Pons (tissue), 1 donor: ENCODE data around the gene NHS.
"Not testable (repeated sequence)": the region's sequence is repeated elsewhere in the genome, so short reads cannot be mapped to it uniquely, and the experiment has no call there.

Source experiments
- DNase-seq: peaks from one replicate; pipeline ENCODE4 v3.0.0-alpha.2; 2016; ENCODE audit warnings: low spot score

The NHS gene

GRCh38 chrX:17496407-17496806 lies 121.4 kb downstream of the NHS start:
- no peak for DNase-seq

DNA sequence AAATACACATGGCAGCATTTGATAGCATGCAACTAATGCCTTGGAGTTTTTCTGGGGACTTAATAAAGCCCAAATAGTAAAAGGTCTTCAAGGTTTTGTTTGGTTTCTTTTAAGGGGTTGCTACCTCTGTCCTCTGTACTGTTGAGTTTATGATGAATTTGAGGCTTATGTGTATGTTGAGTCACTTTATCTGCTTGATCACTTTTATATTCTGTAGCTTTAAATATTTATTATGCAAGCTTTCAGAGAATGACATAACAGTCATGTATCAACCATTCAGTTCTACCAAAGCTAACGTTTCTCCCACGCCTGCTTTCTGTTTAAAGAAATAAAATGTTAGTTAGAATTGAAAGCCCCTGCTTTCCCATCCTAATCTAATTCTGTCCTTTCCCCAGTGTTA lies 122.2 kb downstream of the NHS start:
- DNase-seq: no peak

- DNase-seq: no peak
These were observed 124.5 kb downstream of the NHS start for GRCh38 chrX:17499512-17499911.

GRCh38 chrX:17500145-17500579 lies 125.2 kb downstream of the NHS start:
- no peak for DNase-seq

- no peak for DNase-seq
These were observed 126.7 kb downstream of the NHS start for GRCh38 chrX:17501746-17502145.

- not testable (repeated sequence) for DNase-seq
These were observed 131.4 kb downstream of the NHS start for GRCh38 chrX:17506352-17506751.

- no peak for DNase-seq
These were observed 136.6 kb downstream of the NHS start for GRCh38 chrX:17511556-17511955.

GRCh38 chrX:17519358-17519757 lies 144.4 kb downstream of the NHS start:
- DNase-seq: no peak

DNA sequence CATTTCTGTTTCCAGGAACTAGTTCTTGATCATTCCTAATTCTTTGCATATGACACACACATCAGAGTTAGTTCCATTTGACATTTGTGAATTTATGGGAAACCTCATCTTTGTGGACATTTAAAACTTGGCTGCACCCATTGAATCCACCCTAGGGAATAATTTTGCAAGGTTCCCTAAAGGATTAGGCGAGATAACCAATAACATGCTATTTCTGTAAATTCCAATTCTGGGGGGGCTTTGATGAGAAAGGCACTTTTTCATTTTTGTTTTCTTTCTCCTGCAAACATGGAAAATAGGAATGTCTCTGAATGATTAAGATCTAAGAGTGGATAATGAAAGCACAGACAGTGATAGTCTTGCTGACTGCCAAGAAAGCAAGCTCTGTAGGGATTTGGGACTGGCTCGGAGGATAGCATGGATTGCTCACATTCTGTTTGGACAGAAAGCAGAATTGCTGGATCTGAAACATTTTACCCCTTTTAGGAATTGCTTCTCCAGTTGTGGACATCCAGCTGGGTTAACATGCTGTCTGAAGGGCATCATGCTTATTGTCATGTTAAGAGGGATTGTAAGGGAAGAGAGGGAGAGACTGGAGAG lies 145.1 kb downstream of the NHS start:
- no peak for DNase-seq

- no peak for DNase-seq
These were observed 147.1 kb downstream of the NHS start for GRCh38 chrX:17521871-17522693.

DNA sequence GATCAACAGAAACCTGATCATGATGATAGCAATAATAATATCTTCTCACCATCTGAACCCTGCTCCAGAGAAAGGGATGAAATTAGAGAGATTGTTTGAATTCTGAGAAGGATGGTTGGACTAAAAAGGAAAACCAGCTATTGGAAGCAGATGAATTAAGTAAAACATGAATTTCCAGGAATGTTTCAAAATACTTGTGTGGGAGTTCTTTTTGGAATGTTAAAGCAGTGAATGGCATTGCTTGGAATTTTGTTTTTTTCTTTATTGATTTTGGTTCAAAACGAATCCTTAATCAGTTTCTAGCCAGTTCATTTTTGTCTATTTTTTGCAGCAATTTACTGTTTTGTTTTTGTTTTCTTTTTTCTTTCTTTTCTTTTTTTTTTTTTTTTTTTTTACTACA lies 150.3 kb downstream of the NHS start:
- no peak for DNase-seq

DNA sequence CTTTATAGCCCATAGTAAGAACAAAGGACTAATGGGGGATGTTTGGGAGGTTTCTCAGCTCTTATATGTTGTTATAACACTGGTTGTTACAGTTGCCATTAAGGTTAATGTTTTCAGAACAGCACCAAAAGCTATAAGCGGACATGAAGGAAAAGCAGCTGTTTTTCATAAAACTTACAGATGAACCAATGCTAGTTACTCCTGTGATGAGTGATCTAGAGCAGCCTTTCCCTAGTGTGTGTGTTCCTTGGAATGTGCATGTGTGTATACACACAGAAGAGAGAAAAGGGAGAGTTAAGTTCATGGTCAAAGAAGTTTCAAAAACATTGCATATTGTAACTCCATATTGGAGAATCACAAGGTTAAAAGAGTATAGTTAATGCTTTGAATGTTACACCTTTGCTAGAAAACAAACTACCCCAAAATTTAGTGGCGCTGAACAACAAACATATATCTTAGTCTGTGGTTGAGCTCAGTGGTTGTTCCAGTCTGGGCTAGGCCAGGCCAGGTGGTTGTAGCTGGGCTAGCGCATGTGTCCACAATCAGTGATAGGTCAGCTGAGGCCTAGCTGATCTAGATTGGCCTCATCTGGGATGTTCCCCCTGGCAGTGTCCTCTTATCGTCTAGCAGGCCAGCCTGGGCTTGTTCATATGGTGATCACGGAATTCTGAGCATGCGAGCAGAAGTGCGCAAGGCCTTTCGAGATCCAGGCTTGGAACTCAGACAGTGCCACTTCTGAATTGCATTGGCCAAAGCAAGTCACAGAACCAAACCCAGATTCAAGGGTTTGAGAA lies 151.0 kb downstream of the NHS start:
- DNase-seq: no peak

GRCh38 chrX:17527135-17527701 lies 152.2 kb downstream of the NHS start:
- peak; percentile 14 for DNase-seq

GRCh38 chrX:17527922-17528321 lies 152.9 kb downstream of the NHS start:
- DNase-seq: no peak

GRCh38 chrX:17529151-17529745 lies 154.2 kb downstream of the NHS start:
- peak; percentile 20 for DNase-seq

DNA sequence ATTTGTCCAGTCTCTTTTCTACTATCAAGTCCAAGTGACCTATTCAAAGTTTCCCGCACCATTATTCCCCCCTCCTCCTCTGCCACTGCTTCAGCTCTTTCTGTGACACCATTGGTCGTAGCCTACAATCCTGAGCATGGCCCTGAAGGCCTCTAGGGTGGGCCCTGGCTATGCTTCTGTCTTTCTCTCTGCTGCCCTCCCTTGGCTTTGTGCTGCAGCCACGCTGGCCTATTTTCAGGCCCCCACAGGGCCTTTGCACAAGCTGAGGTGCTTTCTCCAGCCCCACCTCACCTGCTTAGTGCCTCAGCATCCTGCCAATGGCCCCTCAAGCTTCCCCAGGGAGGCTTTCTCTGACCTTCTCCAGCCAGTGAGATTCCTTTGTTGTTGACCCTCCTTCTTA lies 156.5 kb downstream of the NHS start:
- no peak for DNase-seq

DNA sequence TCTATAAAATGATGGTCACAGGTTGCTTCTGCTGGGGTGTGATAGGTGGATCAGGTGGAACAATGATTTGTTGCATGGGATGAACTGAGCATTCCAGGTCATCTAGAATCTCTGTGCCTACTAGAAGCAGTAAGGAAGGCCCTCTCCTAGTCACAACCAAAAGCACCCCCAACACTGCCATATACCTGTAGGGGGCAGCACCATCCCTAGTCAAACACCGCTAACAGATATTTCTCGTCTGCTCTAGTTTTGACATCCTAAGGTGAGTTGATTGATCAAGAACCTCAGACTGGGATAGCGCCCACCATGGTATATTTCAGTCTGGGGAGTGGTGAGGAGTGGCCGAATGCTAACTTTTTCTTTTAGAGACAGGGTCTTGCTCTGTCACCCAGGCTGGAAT lies 160.2 kb downstream of the NHS start:
- DNase-seq: no peak

DNA sequence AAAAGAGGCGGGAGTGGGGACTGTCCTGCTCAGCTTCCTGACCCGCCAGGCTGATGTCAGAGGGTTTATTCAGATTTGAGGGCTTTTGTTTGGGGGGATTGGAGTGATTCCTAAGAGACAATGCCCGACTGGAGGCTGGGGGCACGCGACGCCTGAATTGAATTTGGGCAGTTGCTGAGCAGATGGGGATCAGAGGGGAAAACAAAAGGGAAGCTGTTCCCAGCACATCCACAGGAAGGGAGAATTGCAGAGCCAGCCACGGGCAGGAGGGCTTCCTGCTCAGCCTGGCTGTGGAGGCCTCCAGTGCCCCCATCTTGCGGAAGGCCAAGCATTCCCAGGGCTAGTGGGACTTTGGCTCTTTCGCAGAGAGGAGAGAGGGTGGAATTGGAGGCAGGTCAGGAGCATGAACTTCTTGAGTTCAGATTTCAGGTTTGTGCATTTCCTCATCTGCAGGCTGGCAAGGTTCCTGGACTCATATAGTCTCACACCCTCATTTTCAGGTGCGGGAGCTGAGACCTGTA lies 162.8 kb downstream of the NHS start:
- no peak for DNase-seq

- peak; percentile 4 for DNase-seq
These were observed 167.1 kb downstream of the NHS start for GRCh38 chrX:17542123-17542522.

DNA sequence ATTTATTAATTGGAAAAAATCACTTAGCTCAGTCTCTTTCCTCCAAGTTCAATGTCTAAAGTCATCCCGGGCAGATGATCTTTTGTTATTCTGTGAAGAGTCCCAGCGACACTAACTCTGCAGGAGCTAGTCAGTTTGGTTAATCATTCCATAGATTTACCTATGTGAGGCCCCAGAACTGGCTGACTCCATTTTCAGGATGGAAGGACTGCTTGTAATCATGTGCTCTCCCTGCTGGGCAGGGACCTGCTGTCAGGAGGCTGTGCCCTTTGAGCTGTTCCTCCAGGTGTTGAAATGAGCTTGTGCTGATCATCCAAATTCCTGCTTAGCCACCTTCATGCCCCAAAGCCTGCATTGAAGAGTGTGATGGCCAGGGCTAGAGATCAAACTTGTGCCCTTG lies 169.8 kb downstream of the NHS start:
- DNase-seq: no peak

GRCh38 chrX:17546356-17546755 lies 171.4 kb downstream of the NHS start:
- DNase-seq: no peak

DNA sequence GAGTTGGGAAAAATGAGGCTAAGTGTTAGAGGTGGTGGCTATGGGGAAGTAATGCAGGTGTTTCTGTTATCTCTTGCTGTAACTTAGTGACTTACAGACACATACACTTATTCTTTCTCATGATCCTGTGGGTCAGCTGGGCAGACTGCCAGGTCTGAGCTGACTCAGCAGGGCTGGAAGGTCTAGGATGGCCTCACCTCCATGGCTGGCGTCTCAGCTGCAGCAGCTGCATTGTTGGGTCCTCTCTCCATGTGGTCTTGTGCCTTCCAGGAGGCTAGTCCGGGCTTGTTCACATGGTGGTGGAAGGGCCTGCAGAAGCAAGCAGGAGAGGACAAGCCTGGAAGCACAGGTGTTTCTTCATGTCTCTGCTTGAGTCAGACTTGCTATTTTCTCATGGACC lies 172.7 kb downstream of the NHS start:
- DNase-seq: no peak
